HG02840 (cell line): Measurements from ENCODE around the gene KRTAP5-1.

Experiments used
- ATAC-seq: cut with Tn5 transposase; IDR thresholded peaks from one replicate; pipeline ENCODE4 v1.9.1; 2021; ENCODE audit warnings: mild to moderate bottlenecking, moderate library complexity, moderate number of reproducible peaks; ENCODE audit not compliant: unreplicated experiment, low FRiP score

The KRTAP5-1 gene

GRCh38 chr11:1573077-1573902 lies 11.8 kb downstream of the KRTAP5-1 start:
- no peak for ATAC-seq

GRCh38 chr11:1572197-1573076 lies 12.6 kb downstream of the KRTAP5-1 start, which contains the start of gene DUSP8:
DUSP8 (minus strand) TSS chr11:1572271; CDS start chr11:1565826, 6,445 bp downstream.
- no peak for ATAC-seq

GRCh38 chr11:1571760-1572196 lies 13.3 kb downstream of the KRTAP5-1 start:
- no peak for ATAC-seq

- no peak for ATAC-seq
Measured at GRCh38 chr11:1570896-1571759, 14.0 kb downstream of the KRTAP5-1 start.

- ATAC-seq: no peak
Measured at GRCh38 chr11:1570531-1570895, 14.6 kb downstream of the KRTAP5-1 start.

- no peak for ATAC-seq
Measured at GRCh38 chr11:1570001-1570453, 15.1 kb downstream of the KRTAP5-1 start.

- ATAC-seq: no peak
Measured at GRCh38 chr11:1569251-1569780, 15.8 kb downstream of the KRTAP5-1 start.

GRCh38 chr11:1568441-1568911 lies 16.6 kb downstream of the KRTAP5-1 start:
- ATAC-seq: no peak

GRCh38 chr11:1567721-1568100 lies 17.4 kb downstream of the KRTAP5-1 start:
- ATAC-seq: no peak

- ATAC-seq: no peak
Measured at GRCh38 chr11:1567052-1567720, 17.9 kb downstream of the KRTAP5-1 start.

GRCh38 chr11:1566381-1567051 lies 18.6 kb downstream of the KRTAP5-1 start:
- no peak for ATAC-seq

GRCh38 chr11:1565904-1566247 lies 19.2 kb downstream of the KRTAP5-1 start:
- ATAC-seq: no peak

GRCh38 chr11:1565173-1565903 lies 19.7 kb downstream of the KRTAP5-1 start:
- no peak for ATAC-seq

GRCh38 chr11:1564535-1565172 lies 20.4 kb downstream of the KRTAP5-1 start:
- no peak for ATAC-seq

GRCh38 chr11:1563697-1564534 lies 21.2 kb downstream of the KRTAP5-1 start:
- no peak for ATAC-seq

- ATAC-seq: no peak
Measured at GRCh38 chr11:1563149-1563638, 21.9 kb downstream of the KRTAP5-1 start.
